HepG2 (cell line): ENCODE data around the gene MRGPRG. TPM values are rescaled to one million over a fixed set of nuclear protein-coding genes. Genes with fewer than 3 reads are reported as not detected.

ENCODE experiments used
- FOXC1 ChIP-seq: sonication (generic); formaldehyde crosslinking; IDR thresholded peaks from 2 replicates; pipeline ENCODE4 v1.8.0; 2022; ENCODE audit warnings: mild to moderate bottlenecking, missing genetic modification reagents, borderline replicate concordance
- RFXAP ChIP-seq: sonication (generic); formaldehyde crosslinking; IDR thresholded peaks from 2 replicates; pipeline ENCODE4 v1.4.0; 2020; ENCODE audit warnings: missing genetic modification reagents, borderline replicate concordance
- TARDBP ChIP-seq: sonication (generic); formaldehyde crosslinking; IDR thresholded peaks from 2 replicates; pipeline ENCODE4 v1.8.0; 2022; ENCODE audit warnings: mild to moderate bottlenecking, missing genetic modification reagents
- TOE1 ChIP-seq: sonication (generic); formaldehyde crosslinking; IDR thresholded peaks from 2 replicates; pipeline ENCODE4 v1.4.0; 2020; ENCODE audit warnings: mild to moderate bottlenecking, missing genetic modification reagents
- ZNF143 ChIP-seq: sonication (generic); formaldehyde crosslinking; IDR thresholded peaks from 2 replicates; pipeline ENCODE4 v1.4.0; 2020; ENCODE audit warnings: missing genetic modification reagents
- ZNF777 ChIP-seq: sonication (generic); formaldehyde crosslinking; IDR thresholded peaks from 2 replicates; pipeline ENCODE4 v1.4.0; 2020; ENCODE audit warnings: missing genetic modification reagents
- polyA plus RNA-seq, 8 experiments: library from polyadenylated mRNA; depleted of rRNA in 3 of 8; stranded (reverse) in 7 of 8; unstranded in 1 of 8; fragments of >200 nt; fragmentation: Illumina TruSeq in 4 of 8; extraction: Trizol in 4 of 8; gene quantifications; 2 replicates each; pipeline versions ENCODE4 v1.2.1 to v1.2.3, GENCODE V29; 2011 to 2016; ENCODE audit warnings: low read depth in 4 of 8, missing spikeins in 1 of 8, mixed read lengths in 1 of 8; ENCODE audit not compliant: insufficient read depth in 1 of 8
- total RNA-seq, 5 experiments: library from RNA; depleted of rRNA; stranded (reverse); fragments of >200 nt; fragmentation: Illumina TruSeq; extraction: Trizol; gene quantifications; 2 replicates each; pipeline ENCODE4 v1.2.3, GENCODE V29; 2016; ENCODE audit warnings: low read depth in 1 of 5
- TF ChIP-seq, protein P1 (sequence below): sonication (generic); formaldehyde crosslinking; IDR thresholded peaks from 2 replicates; pipeline ENCODE4 v1.5.0; 2020; ENCODE audit warnings: mild to moderate bottlenecking, missing genetic modification reagents, borderline replicate concordance

Gene MRGPRG
- total and polyA plus RNA-seq, 2 of the 13 experiments (the other 11 are each of a cell fraction or from before 2014, with no cell fraction given) = not detected

DNA sequence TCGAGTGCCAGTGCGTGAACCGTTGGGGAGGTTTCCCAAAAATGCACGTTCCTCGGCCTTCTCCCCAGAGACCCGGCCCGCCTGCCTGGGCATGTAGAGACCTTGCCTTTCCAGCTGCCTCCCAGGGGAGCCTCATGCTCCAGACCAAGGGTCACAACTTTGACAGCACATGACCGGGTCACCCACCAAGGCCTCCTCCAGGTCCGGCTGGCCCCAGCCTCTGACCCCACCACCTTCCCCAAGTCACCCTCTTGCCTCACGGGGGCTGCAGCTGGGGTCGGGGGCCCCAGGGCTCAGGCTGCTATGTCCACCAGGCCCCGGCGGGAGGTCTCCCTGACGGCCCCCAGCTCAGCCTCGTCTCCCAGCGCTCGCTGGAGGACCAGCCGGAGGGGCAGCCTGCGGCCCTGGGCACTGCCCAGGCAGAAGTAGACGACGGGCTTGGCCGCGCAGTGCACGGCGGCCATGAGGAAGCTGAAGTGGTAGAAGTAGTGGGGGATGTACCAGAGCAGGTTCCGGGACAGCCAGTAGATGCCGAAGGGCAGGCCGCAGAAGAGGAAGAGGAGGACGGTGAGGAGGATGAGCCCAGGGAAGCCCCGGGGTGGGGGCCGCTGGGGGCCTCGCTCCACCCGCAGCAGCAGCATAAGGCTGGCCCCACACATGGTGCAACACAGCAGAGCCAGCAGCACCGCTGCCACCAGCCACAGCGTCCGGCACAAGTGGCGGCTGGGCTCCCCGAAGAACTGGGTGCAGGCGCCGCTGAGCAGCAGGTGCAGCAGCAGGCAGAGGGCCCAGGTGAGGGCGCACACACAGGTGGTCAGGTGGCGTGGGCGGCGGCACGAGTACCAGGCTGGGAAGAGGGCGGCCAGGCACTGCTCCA lies 9.2 kb upstream of the MRGPRG start (continued):
- TF ChIP-seq, protein P1, sequence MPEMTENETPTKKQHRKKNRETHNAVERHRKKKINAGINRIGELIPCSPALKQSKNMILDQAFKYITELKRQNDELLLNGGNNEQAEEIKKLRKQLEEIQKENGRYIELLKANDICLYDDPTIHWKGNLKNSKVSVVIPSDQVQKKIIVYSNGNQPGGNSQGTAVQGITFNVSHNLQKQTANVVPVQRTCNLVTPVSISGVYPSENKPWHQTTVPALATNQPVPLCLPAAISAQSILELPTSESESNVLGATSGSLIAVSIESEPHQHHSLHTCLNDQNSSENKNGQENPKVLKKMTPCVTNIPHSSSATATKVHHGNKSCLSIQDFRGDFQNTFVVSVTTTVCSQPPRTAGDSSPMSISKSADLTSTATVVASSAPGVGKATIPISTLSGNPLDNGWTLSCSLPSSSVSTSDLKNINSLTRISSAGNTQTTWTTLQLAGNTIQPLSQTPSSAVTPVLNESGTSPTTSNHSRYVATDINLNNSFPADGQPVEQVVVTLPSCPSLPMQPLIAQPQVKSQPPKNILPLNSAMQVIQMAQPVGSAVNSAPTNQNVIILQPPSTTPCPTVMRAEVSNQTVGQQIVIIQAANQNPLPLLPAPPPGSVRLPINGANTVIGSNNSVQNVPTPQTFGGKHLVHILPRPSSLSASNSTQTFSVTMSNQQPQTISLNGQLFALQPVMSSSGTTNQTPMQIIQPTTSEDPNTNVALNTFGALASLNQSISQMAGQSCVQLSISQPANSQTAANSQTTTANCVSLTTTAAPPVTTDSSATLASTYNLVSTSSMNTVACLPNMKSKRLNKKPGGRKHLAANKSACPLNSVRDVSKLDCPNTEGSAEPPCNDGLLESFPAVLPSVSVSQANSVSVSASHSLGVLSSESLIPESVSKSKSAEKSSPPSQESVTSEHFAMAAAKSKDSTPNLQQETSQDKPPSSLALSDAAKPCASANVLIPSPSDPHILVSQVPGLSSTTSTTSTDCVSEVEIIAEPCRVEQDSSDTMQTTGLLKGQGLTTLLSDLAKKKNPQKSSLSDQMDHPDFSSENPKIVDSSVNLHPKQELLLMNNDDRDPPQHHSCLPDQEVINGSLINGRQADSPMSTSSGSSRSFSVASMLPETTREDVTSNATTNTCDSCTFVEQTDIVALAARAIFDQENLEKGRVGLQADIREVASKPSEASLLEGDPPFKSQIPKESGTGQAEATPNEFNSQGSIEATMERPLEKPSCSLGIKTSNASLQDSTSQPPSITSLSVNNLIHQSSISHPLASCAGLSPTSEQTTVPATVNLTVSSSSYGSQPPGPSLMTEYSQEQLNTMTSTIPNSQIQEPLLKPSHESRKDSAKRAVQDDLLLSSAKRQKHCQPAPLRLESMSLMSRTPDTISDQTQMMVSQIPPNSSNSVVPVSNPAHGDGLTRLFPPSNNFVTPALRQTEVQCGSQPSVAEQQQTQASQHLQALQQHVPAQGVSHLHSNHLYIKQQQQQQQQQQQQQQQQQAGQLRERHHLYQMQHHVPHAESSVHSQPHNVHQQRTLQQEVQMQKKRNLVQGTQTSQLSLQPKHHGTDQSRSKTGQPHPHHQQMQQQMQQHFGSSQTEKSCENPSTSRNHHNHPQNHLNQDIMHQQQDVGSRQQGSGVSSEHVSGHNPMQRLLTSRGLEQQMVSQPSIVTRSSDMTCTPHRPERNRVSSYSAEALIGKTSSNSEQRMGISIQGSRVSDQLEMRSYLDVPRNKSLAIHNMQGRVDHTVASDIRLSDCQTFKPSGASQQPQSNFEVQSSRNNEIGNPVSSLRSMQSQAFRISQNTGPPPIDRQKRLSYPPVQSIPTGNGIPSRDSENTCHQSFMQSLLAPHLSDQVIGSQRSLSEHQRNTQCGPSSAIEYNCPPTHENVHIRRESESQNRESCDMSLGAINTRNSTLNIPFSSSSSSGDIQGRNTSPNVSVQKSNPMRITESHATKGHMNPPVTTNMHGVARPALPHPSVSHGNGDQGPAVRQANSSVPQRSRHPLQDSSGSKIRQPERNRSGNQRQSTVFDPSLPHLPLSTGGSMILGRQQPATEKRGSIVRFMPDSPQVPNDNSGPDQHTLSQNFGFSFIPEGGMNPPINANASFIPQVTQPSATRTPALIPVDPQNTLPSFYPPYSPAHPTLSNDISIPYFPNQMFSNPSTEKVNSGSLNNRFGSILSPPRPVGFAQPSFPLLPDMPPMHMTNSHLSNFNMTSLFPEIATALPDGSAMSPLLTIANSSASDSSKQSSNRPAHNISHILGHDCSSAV (CRISPR knock-in tag) = no peak
- no peak for TF ChIP-seq TARDBP (CRISPR knock-in tag)
- no peak for TF ChIP-seq ZNF143 (CRISPR knock-in tag)
- TF ChIP-seq TOE1 (CRISPR knock-in tag) = no peak
- no peak for TF ChIP-seq RFXAP (CRISPR knock-in tag)
- no peak for TF ChIP-seq FOXC1
- no peak for TF ChIP-seq ZNF777 (CRISPR knock-in tag)
